Lower lobe of right lung (tissue), 2 donors: ENCODE measurements around the gene STK32C. TPM values are rescaled to one million over a fixed set of nuclear protein-coding genes. Genes with fewer than 3 reads are reported as not detected.

Source experiments
- ATAC-seq, 2 donors: fragments of 200-7000 bp; cut with Tn5 transposase; one replicate each; pipeline ENCODE4 v1.9.1; 2020 to 2022; ENCODE audit warnings: mild to moderate bottlenecking in 2 of 2, moderate library complexity in 2 of 2
- DNase-seq: peaks from one replicate; pipeline ENCODE4 v3.0.0-alpha.2; 2020
- H3K27ac ChIP-seq: fragments of 200-600 bp; one replicate; pipeline ENCODE4 v1.8.0; 2022
- H3K27me3 ChIP-seq: fragments of 200-600 bp; one replicate; pipeline ENCODE4 v1.8.0; 2022; ENCODE audit warnings: low read depth
- H3K36me3 ChIP-seq: fragments of 200-600 bp; one replicate; pipeline ENCODE4 v1.8.0; 2022; ENCODE audit warnings: mild to moderate bottlenecking
- H3K4me1 ChIP-seq: fragments of 200-600 bp; one replicate; pipeline ENCODE4 v1.8.0; 2022
- H3K4me3 ChIP-seq: fragments of 200-600 bp; one replicate; pipeline ENCODE4 v1.8.0; 2022; ENCODE audit warnings: mild to moderate bottlenecking
- H3K9me3 ChIP-seq: fragments of 200-600 bp; one replicate; pipeline ENCODE4 v1.8.0; 2022
- CTCF ChIP-seq: fragments of 200-600 bp; IDR thresholded peaks from one replicate; pipeline ENCODE4 v1.8.0; 2022; ENCODE audit warnings: antibody characterized with exemption, mild to moderate bottlenecking
- intact Hi-C: fragments of 100-400 bp; cut with DNase I; formaldehyde crosslinking; loops from one replicate; pipeline ENCODE4 v1.11.0; 2022
- total RNA-seq: library from RNA; stranded (reverse); fragmentation: NEBNext Ultra II Directional; extraction: Animal tissue kit (Norgen Biotek cat#: 25700); gene quantifications from one replicate; pipeline ENCODE4 v1.2.1, GENCODE V29; 2021
- donor health status: DM: no; HTN: yes; CAD: no; lungs with severe emphysema.

The STK32C gene
- total RNA-seq, 1 donor from 2014 or later: 14.1 TPM

- TF ChIP-seq CTCF: no peak
- no peak for ATAC-seq
- H3K27ac ChIP-seq: no peak overlapping the region
- no peak overlapping the region for H3K4me3 ChIP-seq
- intact Hi-C loops: no loop called here
- peaks cover 4% of the 10 kb centered on the region for H3K4me1 ChIP-seq
- H3K27me3 ChIP-seq: no peaks in the 10 kb centered on the region
- no peaks in the 10 kb centered on the region for H3K36me3 ChIP-seq
- no peak for DNase-seq
- no peaks in the 10 kb centered on the region for H3K9me3 ChIP-seq
Observed at GRCh38 chr10:132301371-132302330, 6.1 kb downstream of the STK32C start.

DNA sequence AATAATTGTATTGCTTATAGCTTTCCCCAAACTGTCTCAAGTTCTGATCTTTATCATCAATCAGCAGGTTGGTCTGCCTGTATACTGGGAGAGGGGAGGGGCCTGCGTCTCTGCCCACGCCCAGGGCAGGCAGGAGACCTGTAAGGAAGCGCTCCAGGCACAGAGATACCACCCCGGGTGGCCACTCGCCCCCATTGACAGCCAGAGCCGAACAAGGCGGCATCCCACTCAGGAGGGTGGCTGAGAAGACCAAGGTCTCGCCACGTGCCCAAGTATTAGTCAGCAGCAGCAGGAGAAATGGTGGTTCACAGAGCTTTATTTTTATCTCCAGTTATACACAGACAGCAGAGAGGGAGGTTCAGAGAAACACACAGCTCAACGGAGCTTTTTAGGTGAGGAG, 7.2 kb downstream of the STK32C start:
- Histone ChIP-seq H3K4me1 (no peaks in the 10 kb centered on the region), H3K4me3 (no peak overlapping the region), H3K9me3 (no peaks in the 10 kb centered on the region), H3K36me3 (no peaks in the 10 kb centered on the region), H3K27me3 (no peaks in the 10 kb centered on the region), H3K27ac (no peak overlapping the region)
- DNase-seq: no peak
- intact Hi-C loops: no loop called here
- no peak for ATAC-seq
- no peak for TF ChIP-seq CTCF

DNA sequence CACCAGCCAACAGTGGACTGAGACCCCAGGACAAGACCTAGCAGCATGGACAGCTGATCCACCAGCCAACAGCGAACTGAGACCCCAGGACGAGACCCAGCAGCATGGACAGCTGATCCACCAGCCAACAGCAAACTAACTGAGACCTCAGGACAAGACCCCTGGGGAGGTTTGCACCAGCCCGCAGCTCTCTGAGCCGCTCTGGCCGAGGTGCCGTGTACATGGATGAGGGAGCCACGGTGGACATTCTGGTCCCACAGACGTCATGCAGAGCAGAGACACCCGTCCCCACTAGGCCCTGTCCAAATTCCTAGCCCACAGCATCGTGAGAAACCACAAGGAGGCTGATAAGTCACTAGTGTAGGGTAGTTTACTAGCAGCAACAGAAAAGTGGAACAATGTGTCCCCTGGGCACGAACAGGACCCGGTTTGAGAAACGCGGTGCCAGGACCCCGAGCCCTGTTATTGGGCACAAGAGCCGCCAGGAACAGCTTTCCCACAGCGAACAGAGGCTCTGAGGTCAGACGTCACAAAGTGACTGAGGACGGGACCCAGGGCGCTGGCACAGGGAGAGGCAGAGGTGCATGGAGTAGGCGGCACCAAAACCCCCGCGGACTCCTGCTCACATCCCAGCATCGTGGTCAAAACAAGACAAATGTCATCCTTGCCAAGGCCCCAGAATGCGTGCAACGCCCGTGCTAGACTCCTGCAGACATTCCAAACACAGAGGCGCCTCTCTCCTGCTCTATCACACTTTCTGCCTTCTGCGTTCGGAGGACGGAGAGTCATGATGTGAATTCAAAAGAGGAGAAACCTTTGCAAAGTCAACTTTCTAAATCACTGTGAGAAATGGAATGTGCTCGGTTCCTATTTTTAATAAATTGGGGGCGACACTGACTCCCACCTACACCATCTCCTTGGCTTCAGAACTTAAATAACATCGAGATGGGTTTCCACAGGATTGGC, 8.1 kb downstream of the STK32C start:
- Histone ChIP-seq H3K27ac (no peak overlapping the region), H3K36me3 (no peaks in the 10 kb centered on the region), H3K4me3 (no peak overlapping the region), H3K27me3 (no peaks in the 10 kb centered on the region), H3K9me3 (no peaks in the 10 kb centered on the region), H3K4me1 (no peaks in the 10 kb centered on the region)
- intact Hi-C loops: no loop called here
- TF ChIP-seq CTCF: no peak
- ATAC-seq (no peak), DNase-seq (no peak)

DNA sequence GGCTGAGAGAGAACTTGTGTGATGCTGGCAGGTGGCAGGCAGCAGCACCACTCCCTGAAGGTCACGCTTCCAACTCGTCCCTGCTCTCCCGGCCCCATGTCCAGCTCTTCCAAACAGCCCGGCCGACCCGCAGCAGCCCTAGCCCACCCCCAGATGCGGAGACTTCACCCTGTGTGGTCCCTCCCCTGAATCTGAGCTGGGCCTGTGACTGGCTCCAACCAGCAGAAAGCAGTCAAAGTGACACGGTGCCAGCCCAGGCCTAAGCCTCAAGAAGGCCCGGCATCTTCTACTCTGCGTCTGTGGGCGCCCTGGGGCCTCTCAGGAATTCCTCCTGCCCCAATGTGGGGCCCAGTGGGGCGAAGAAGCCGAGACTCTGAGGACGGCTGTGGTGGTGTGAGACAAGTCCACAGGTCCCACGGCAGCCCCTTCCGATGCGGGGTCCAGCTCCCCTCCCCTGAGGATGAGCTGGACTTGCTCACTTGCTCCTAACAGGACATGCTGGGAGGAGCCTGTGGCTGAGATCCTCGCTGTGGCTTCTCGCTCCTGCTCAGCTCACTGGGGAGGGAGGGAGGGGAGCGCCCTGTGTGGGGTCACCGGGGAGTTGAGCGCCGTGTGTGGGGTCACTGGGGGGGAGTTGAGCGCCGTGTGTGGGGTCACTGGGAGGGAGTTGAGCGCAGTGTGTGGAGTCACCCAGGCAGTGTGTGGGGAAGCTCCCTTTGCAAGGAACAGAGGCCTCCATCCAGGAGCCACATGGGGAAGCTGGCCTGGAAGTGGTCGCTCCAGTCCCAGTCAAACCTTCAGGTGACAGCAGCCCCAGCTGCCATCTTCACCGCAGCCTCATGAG, 9.5 kb downstream of the STK32C start:
- TF ChIP-seq CTCF: no peak
- Histone ChIP-seq H3K9me3 (no peaks in the 10 kb centered on the region), H3K4me3 (no peak overlapping the region), H3K4me1 (no peaks in the 10 kb centered on the region), H3K27ac (no peak overlapping the region), H3K36me3 (no peaks in the 10 kb centered on the region), H3K27me3 (no peaks in the 10 kb centered on the region)
- ATAC-seq: no peak
- intact Hi-C loops: no loop called here
- peak; percentile 24 for DNase-seq

GRCh38 chr10:132297526-132297925, 10.2 kb downstream of the STK32C start:
- H3K27me3 ChIP-seq: no peaks in the 10 kb centered on the region
- H3K27ac ChIP-seq: no peak overlapping the region
- H3K36me3 ChIP-seq: no peaks in the 10 kb centered on the region
- no peaks in the 10 kb centered on the region for H3K9me3 ChIP-seq
- H3K4me3 ChIP-seq: no peak overlapping the region
- no peak for TF ChIP-seq CTCF
- intact Hi-C loops: no loop called here
- DNase-seq: no peak
- H3K4me1 ChIP-seq: no peaks in the 10 kb centered on the region
- no peak for ATAC-seq
